CD8-positive, alpha-beta memory T cell (primary cell): ENCODE results near the gene BRD2. TPM values are rescaled to one million over a fixed set of nuclear protein-coding genes. Genes with fewer than 3 reads are reported as not detected.

Experiments used
- CTCF ChIA-PET: fragments of 350-600 bp; sonication (Branson Sonifier 250); formaldehyde crosslinking; loops from one replicate; lab custom pipeline; 2021; ENCODE audit warnings: antibody characterized with exemption; lab: Charles Lee
- POLR2A ChIA-PET: fragments of 350-600 bp; sonication (Branson Sonifier 250); formaldehyde crosslinking; loops from one replicate; lab custom pipeline; 2021; ENCODE audit warnings: antibody characterized with exemption; lab: Charles Lee
- DNase-seq, 5 donors: peaks; one replicate each; pipeline versions ENCODE4 v3.0.0 to v3.0.0-alpha.2; 2020 to 2022; ENCODE audit warnings: mixed read lengths in 1 of 5
- H3K27ac ChIP-seq: one replicate; pipeline ENCODE4 v1.7.0; 2013; ENCODE audit warnings: low read depth, mild to moderate bottlenecking, low read length, moderate library complexity
- H3K27me3 ChIP-seq: 2 replicates; pipeline ENCODE4 v1.7.0; 2013; ENCODE audit warnings: low read length, mild to moderate bottlenecking; ENCODE audit not compliant: insufficient read depth, poor library complexity, severe bottlenecking
- H3K36me3 ChIP-seq: 2 replicates; pipeline ENCODE4 v1.7.0; 2013; ENCODE audit warnings: mild to moderate bottlenecking, low read length, moderate library complexity; ENCODE audit not compliant: insufficient read depth
- H3K4me1 ChIP-seq: 2 replicates; pipeline ENCODE4 v1.7.0; 2013; ENCODE audit warnings: mild to moderate bottlenecking, low read length, moderate library complexity; ENCODE audit not compliant: insufficient read depth
- H3K4me3 ChIP-seq: 2 replicates; pipeline ENCODE4 v1.7.0; 2013; ENCODE audit warnings: mild to moderate bottlenecking, low read length
- H3K9me3 ChIP-seq: 2 replicates; pipeline ENCODE4 v1.7.0; 2013; ENCODE audit warnings: mild to moderate bottlenecking, low read length
- H3K27ac Mint-ChIP-seq, 8 donors: one replicate each; pipeline ENCODE4 v1.8.0; 2020 to 2021; ENCODE audit warnings: mixed read lengths in 8 of 8, mild to moderate bottlenecking in 6 of 8, inconsistent platforms in 3 of 8, moderate library complexity in 3 of 8
- H3K27me3 Mint-ChIP-seq, 2 donors: one replicate each; pipeline ENCODE4 v1.8.0; 2020 to 2021; ENCODE audit warnings: mixed read lengths in 2 of 2, mild to moderate bottlenecking in 1 of 2, moderate library complexity in 1 of 2
- H3K36me3 Mint-ChIP-seq, 3 donors: one replicate each; pipeline ENCODE4 v1.8.0; 2020 to 2021; ENCODE audit warnings: mixed read lengths in 3 of 3, inconsistent platforms in 1 of 3, mild to moderate bottlenecking in 1 of 3
- H3K4me1 Mint-ChIP-seq, 3 donors: one replicate each; pipeline ENCODE4 v1.8.0; 2020 to 2021; ENCODE audit warnings: mixed read lengths in 3 of 3, inconsistent platforms in 1 of 3, mild to moderate bottlenecking in 1 of 3
- H3K4me3 Mint-ChIP-seq, 7 donors: one replicate each; pipeline ENCODE4 v1.8.0; 2020 to 2021; ENCODE audit warnings: mixed read lengths in 7 of 7, mild to moderate bottlenecking in 6 of 7, moderate library complexity in 4 of 7, inconsistent platforms in 2 of 7
- H3K9me3 Mint-ChIP-seq, 5 donors: one replicate each; pipeline ENCODE4 v1.8.0; 2020 to 2022; ENCODE audit warnings: mixed read lengths in 5 of 5, mild to moderate bottlenecking in 3 of 5, moderate library complexity in 2 of 5, inconsistent platforms in 1 of 5
- polyA plus RNA-seq: library from polyadenylated mRNA; unstranded; fragments of 300-500 nt; fragmentation: Illumina TruSeq; gene quantifications from one replicate; pipeline ENCODE4 v1.2.3, GENCODE V29; 2021
- total RNA-seq, 2 experiments: library from RNA; stranded (reverse); gene quantifications; one replicate each; pipeline ENCODE4 v1.2.3, GENCODE V29; 2021

Gene BRD2
- total and polyA plus RNA-seq, 3 experiments from 2014 or later = 89.9 to 387 (median 373) TPM

DNA sequence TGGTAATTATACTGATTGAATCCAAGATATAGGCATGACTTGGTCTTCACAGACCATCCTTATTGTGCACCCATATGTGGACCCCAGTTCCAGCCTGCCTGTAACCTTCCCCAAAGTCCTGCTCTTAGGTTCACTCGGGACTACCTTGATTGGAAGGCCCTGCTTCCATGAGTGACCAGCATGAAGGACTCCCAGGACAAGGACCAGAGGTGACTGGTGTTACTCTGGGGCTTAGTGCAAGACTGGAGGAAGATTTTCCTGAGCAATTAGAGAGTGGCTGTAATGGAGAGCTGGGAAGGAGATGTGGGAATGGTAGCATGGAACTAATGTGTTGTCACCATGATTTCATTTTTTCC, 15.1 kb downstream of the BRD2 start:
- peak overlapping the region; percentile 6 to 91 (median 70) for H3K27ac Mint-ChIP-seq
- ChIA-PET CTCF (interaction anchor here (0.8 to 9.6 kb wide), 13 partner anchors 15 to 145 kb away, joined by 3 to 248 read pairs (median 21); partner anchors contain the start of genes BRD2, HLA-DMA, HLA-DMB and TAP1), POLR2A (interaction anchor here (1.2 to 3.9 kb wide), 3 partner anchors 11 to 49 kb away, joined by 3 to 62 read pairs (median 13); no protein-coding TSS in a partner anchor)
- no peaks in the 10 kb centered on the region for H3K27me3 Mint-ChIP-seq
- Histone ChIP-seq H3K9me3 (no peaks in the 10 kb centered on the region), H3K27me3 (no peaks in the 10 kb centered on the region), H3K27ac (no peak overlapping the region), H3K36me3 (peaks cover 34% of the 10 kb centered on the region), H3K4me1 (peaks cover 13% of the 10 kb centered on the region), H3K4me3 (no peak overlapping the region)
- H3K36me3 Mint-ChIP-seq = peaks cover 0 to 39% (median 6%) of the 10 kb centered on the region in 3 donors
- H3K4me1 Mint-ChIP-seq = peaks cover 15 to 46% (median 33%) of the 10 kb centered on the region in 3 donors
- no peaks in the 10 kb centered on the region for H3K9me3 Mint-ChIP-seq
- H3K4me3 Mint-ChIP-seq = no peak overlapping the region
- DNase-seq = no peak

GRCh38 chr6:32983964-32984621, 15.7 kb downstream of the BRD2 start:
- peak overlapping the region; percentile 15 to 90 (median 70) for H3K27ac Mint-ChIP-seq
- peaks cover 0 to 32% (median 5%) of the 10 kb centered on the region in 3 donors for H3K36me3 Mint-ChIP-seq
- DNase-seq = no peak
- H3K4me1 ChIP-seq = peaks cover 11% of the 10 kb centered on the region
- no peaks in the 10 kb centered on the region for H3K27me3 ChIP-seq
- CTCF ChIA-PET = interaction anchor here (0.7 to 9.6 kb wide), 43 partner anchors 9 to 264 kb away, joined by 3 to 248 read pairs (median 6); partner anchors contain the start of genes BRD2, HLA-DMA, HLA-DMB and HLA-DPB1
- peaks cover 13 to 40% (median 33%) of the 10 kb centered on the region in 3 donors for H3K4me1 Mint-ChIP-seq
- peaks cover 28% of the 10 kb centered on the region for H3K36me3 ChIP-seq
- H3K27ac ChIP-seq = no peak overlapping the region
- no peak overlapping the region for H3K4me3 ChIP-seq
- POLR2A ChIA-PET = interaction anchor here (0.8 to 3.9 kb wide), 11 partner anchors 9 to 127 kb away, joined by 3 to 62 read pairs (median 3); no protein-coding TSS in a partner anchor
- no peaks in the 10 kb centered on the region for H3K9me3 ChIP-seq
- no peaks in the 10 kb centered on the region for H3K9me3 Mint-ChIP-seq
- no peak overlapping the region for H3K4me3 Mint-ChIP-seq
- no peaks in the 10 kb centered on the region for H3K27me3 Mint-ChIP-seq

GRCh38 chr6:32984622-32985389, 16.4 kb downstream of the BRD2 start:
- Mint-ChIP-seq H3K27ac (peak overlapping the region; percentile 15 to 90 (median 46)), H3K4me3 (no peak overlapping the region), H3K36me3 (peaks cover 0 to 25% (median 5%) of the 10 kb centered on the region in 3 donors), H3K9me3 (no peaks in the 10 kb centered on the region), H3K4me1 (peaks cover 11 to 35% (median 29%) of the 10 kb centered on the region in 3 donors), H3K27me3 (no peaks in the 10 kb centered on the region)
- no peaks in the 10 kb centered on the region for H3K9me3 ChIP-seq
- ChIA-PET CTCF (interaction anchor here (0.7 to 9.6 kb wide), 42 partner anchors 9 to 264 kb away, joined by 3 to 248 read pairs (median 6); partner anchors contain the start of genes BRD2, HLA-DMA, HLA-DMB and HLA-DPB1), POLR2A (interaction anchor here (0.8 to 3.9 kb wide), 11 partner anchors 10 to 127 kb away, joined by 3 to 62 read pairs (median 3); no protein-coding TSS in a partner anchor)
- peak; percentile 77 to 93 (median 83) for DNase-seq
- H3K4me1 ChIP-seq = peaks cover 11% of the 10 kb centered on the region
- H3K4me3 ChIP-seq = no peak overlapping the region
- H3K36me3 ChIP-seq = peaks cover 21% of the 10 kb centered on the region
- no peaks in the 10 kb centered on the region for H3K27me3 ChIP-seq
- H3K27ac ChIP-seq = no peak overlapping the region

GRCh38 chr6:32989368-32989767, 21.0 kb downstream of the BRD2 start:
- no peak overlapping the region for H3K4me3 Mint-ChIP-seq
- POLR2A ChIA-PET = interaction anchor here (1.2 kb wide), 1 partner anchor 22 kb away, joined by 3 read pairs; no protein-coding TSS in a partner anchor
- Histone ChIP-seq H3K4me3 (no peak overlapping the region), H3K4me1 (peaks cover 6% of the 10 kb centered on the region), H3K27me3 (no peaks in the 10 kb centered on the region), H3K27ac (no peak overlapping the region), H3K9me3 (no peaks in the 10 kb centered on the region), H3K36me3 (no peaks in the 10 kb centered on the region)
- CTCF ChIA-PET = interaction anchor here (1.5 to 9.6 kb wide), 3 partner anchors 35 to 104 kb away, joined by 3 to 162 read pairs (median 161); partner anchors contain the start of gene HLA-DMA
- DNase-seq = no peak
- no peaks in the 10 kb centered on the region for H3K36me3 Mint-ChIP-seq
- peaks cover 1 to 7% of the 10 kb centered on the region in 2 donors for H3K27me3 Mint-ChIP-seq
- peaks cover 4 to 5% (median 5%) of the 10 kb centered on the region in 3 donors for H3K4me1 Mint-ChIP-seq
- no peaks in the 10 kb centered on the region for H3K9me3 Mint-ChIP-seq
- peak overlapping the region in 3 of 8 donors; percentile 53 to 72 (median 58) for H3K27ac Mint-ChIP-seq

DNA sequence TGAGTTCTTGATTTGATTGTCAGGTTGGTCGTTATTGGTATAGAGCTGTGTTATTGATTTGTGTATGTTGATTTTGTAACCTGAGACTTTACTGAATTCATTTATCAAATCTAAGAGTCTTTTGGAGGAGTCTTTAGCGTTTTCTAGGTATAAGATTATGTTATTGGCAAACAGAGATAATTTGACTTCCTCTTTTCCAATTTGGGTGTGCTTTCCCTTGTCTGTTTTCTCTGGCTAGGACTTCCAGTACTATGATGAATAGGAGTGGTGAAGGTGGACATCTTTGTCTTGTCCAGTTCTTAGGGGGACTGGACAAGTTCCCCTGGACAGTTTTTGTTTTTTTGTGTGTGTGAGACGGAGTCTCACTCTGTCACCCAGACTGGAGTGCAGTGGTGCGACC, 23.6 kb downstream of the BRD2 start:
- Histone ChIP-seq H3K4me3 (no peak overlapping the region), H3K27ac (no peak overlapping the region), H3K4me1 (no peaks in the 10 kb centered on the region), H3K36me3 (no peaks in the 10 kb centered on the region), H3K9me3 (no peaks in the 10 kb centered on the region), H3K27me3 (no peaks in the 10 kb centered on the region)
- H3K4me1 Mint-ChIP-seq = no peaks in the 10 kb centered on the region
- H3K27ac Mint-ChIP-seq = no peak overlapping the region
- ChIA-PET POLR2A (no interaction called here), CTCF (interaction anchor here (1.1 kb wide), 1 partner anchor 59 kb away, joined by 4 read pairs; no protein-coding TSS in a partner anchor)
- H3K4me3 Mint-ChIP-seq = no peak overlapping the region
- H3K36me3 Mint-ChIP-seq = no peaks in the 10 kb centered on the region
- H3K27me3 Mint-ChIP-seq = peaks cover 3 to 19% of the 10 kb centered on the region in 2 donors
- no peaks in the 10 kb centered on the region for H3K9me3 Mint-ChIP-seq
- DNase-seq = no peak

GRCh38 chr6:32993363-32993973, 25.1 kb downstream of the BRD2 start:
- Mint-ChIP-seq H3K27ac (no peak overlapping the region), H3K9me3 (no peaks in the 10 kb centered on the region), H3K4me3 (no peak overlapping the region), H3K27me3 (peaks cover 3 to 26% of the 10 kb centered on the region in 2 donors), H3K4me1 (no peaks in the 10 kb centered on the region), H3K36me3 (no peaks in the 10 kb centered on the region)
- no peaks in the 10 kb centered on the region for H3K27me3 ChIP-seq
- no peak overlapping the region for H3K4me3 ChIP-seq
- no peaks in the 10 kb centered on the region for H3K36me3 ChIP-seq
- no peak overlapping the region for H3K27ac ChIP-seq
- DNase-seq = no peak
- H3K4me1 ChIP-seq = no peaks in the 10 kb centered on the region
- ChIA-PET POLR2A (no interaction called here), CTCF (interaction anchor here (1.7 to 1.8 kb wide), 2 partner anchors 9 to 108 kb away, joined by 3 to 10 read pairs; no protein-coding TSS in a partner anchor)
- H3K9me3 ChIP-seq = no peaks in the 10 kb centered on the region

- no peak overlapping the region for H3K4me3 Mint-ChIP-seq
- POLR2A ChIA-PET = interaction anchor here (0.6 kb wide), 1 partner anchor 13 kb away, joined by 4 read pairs; no protein-coding TSS in a partner anchor
- H3K4me1 ChIP-seq = peaks cover 4% of the 10 kb centered on the region
- H3K9me3 ChIP-seq = no peaks in the 10 kb centered on the region
- no peaks in the 10 kb centered on the region for H3K36me3 ChIP-seq
- no peaks in the 10 kb centered on the region for H3K9me3 Mint-ChIP-seq
- H3K27me3 Mint-ChIP-seq = peaks cover 3 to 43% of the 10 kb centered on the region in 2 donors
- DNase-seq = no peak
- no peaks in the 10 kb centered on the region for H3K36me3 Mint-ChIP-seq
- H3K4me3 ChIP-seq = no peak overlapping the region
- peaks cover 4 to 5% (median 5%) of the 10 kb centered on the region in 3 donors for H3K4me1 Mint-ChIP-seq
- no peak overlapping the region for H3K27ac ChIP-seq
- CTCF ChIA-PET = no interaction called here
- no peaks in the 10 kb centered on the region for H3K27me3 ChIP-seq
- H3K27ac Mint-ChIP-seq = no peak overlapping the region
Measured at GRCh38 chr6:32995448-32995847, 27.1 kb downstream of the BRD2 start.
